WI38 (cell line): ENCODE results near the gene LRRC74B.

ENCODE experiments used
- H3K4me3 ChIP-seq: 2 replicates; pipeline ENCODE4 v1.5.1; 2011; ENCODE audit warnings: low read depth, mild to moderate bottlenecking, control low read depth, low read length
- TF ChIP-seq, protein P1 (sequence below): IDR thresholded peaks from 2 replicates; pipeline ENCODE4 v1.5.1; 2012; ENCODE audit warnings: low read depth, mild to moderate bottlenecking, control low read depth, low read length

The LRRC74B gene

DNA sequence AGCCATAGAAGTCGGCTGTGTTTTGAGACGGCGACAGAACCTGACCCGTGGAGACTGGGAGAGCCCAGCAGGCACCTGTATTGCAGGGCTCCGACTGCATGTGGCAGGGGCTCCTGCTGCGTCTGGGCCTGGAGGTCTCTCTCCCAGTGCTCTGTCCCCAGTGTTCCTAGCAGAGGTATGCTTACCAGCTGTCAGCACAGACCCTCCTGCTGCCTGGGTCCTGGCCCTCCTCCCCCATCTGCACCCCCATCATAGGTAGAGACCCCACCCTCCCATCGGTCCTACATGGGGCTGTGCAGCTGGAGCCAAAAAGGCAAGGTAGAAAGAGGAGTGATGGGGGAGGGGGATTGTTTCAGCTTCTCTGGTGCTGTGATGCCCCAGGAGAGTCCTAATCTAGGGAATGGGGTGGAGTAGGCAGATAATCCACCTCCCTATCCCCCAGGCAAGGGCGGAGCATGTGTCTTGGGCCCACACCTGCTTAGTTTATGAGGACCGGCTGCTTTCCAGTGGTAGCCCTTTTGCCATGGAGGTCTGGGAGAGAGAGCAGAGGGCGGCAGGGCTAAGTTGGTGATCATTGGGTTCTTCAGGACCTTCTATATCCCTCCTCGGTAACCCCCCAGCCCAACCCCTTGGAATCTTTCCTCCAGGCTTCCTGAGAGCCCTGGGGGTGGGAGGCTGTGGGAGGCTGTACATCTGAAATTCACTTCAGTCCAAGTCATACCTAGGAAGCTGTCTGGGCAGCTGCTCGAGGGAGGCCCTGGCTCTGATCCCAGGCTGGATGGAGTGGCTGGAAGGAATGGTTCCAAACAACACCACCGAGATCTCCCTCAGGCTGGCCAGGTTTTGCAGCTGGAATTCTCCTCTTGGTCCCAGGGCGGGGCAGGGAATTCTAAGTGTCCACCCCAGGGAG lies 18.7 kb upstream of the LRRC74B start:
- TF ChIP-seq, protein P1, sequence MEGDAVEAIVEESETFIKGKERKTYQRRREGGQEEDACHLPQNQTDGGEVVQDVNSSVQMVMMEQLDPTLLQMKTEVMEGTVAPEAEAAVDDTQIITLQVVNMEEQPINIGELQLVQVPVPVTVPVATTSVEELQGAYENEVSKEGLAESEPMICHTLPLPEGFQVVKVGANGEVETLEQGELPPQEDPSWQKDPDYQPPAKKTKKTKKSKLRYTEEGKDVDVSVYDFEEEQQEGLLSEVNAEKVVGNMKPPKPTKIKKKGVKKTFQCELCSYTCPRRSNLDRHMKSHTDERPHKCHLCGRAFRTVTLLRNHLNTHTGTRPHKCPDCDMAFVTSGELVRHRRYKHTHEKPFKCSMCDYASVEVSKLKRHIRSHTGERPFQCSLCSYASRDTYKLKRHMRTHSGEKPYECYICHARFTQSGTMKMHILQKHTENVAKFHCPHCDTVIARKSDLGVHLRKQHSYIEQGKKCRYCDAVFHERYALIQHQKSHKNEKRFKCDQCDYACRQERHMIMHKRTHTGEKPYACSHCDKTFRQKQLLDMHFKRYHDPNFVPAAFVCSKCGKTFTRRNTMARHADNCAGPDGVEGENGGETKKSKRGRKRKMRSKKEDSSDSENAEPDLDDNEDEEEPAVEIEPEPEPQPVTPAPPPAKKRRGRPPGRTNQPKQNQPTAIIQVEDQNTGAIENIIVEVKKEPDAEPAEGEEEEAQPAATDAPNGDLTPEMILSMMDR, result no peak
- no peak overlapping the region for H3K4me3 ChIP-seq

- TF ChIP-seq, protein P1, result no peak
- no peak overlapping the region for H3K4me3 ChIP-seq
Measured at GRCh38 chr22:21028277-21029251, 17.2 kb upstream of the LRRC74B start.

- TF ChIP-seq, protein P1, result no peak
Measured at GRCh38 chr22:21029486-21030025, 16.2 kb upstream of the LRRC74B start.

GRCh38 chr22:21030032-21030431 lies 15.7 kb upstream of the LRRC74B start:
- TF ChIP-seq, protein P1, result no peak

More at GRCh38 chr22:21029486-21030025, 16.2 kb upstream of the LRRC74B start:
- no peak overlapping the region for H3K4me3 ChIP-seq

DNA sequence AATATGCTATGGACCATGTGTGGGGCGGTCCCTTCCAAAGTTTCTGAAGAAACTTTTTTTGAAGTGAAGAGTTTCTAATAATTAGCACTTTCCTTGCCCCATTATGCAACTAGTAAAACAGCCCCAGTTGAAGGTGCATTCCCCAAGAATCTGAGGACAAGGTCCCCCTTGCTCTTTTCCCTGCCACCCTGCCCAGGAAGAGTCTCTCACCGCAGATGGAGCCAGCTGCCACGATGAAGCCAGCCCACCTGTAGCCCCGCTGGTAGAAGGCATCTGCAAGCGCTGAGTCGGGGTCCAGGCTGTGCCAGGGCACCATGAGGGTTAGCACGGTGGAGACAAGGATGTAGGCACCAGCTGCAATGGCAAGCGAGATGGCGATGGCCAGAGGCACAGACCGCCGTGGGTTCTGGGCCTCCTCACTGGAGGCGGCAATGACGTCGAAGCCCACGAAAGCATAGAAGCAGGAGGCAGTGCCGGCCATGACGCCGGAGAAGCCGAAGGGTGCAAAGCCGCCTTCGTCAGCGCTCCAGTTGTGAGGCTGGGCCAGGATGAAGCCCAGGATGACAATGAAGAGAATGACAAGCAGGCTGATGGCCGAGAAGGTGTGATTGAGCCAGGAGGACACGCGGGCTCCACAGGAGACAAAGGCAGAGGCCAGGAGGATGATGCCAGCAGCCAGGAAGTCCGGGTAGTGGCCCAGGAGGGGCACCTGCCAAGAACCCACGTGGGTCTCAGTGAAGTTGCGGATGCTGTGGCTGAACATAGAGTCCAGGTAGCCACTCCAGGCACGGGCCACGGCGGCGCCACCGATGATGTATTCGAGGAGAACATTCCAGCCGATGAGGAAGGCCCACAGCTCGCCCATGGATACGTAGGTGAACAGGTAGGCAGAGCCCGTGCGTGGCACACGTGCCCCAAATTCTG lies 14.9 kb upstream of the LRRC74B start:
- TF ChIP-seq, protein P1, result no peak
- H3K4me3 ChIP-seq, result no peak overlapping the region

More at GRCh38 chr22:21030032-21030431, 15.7 kb upstream of the LRRC74B start:
- no peak overlapping the region for H3K4me3 ChIP-seq

DNA sequence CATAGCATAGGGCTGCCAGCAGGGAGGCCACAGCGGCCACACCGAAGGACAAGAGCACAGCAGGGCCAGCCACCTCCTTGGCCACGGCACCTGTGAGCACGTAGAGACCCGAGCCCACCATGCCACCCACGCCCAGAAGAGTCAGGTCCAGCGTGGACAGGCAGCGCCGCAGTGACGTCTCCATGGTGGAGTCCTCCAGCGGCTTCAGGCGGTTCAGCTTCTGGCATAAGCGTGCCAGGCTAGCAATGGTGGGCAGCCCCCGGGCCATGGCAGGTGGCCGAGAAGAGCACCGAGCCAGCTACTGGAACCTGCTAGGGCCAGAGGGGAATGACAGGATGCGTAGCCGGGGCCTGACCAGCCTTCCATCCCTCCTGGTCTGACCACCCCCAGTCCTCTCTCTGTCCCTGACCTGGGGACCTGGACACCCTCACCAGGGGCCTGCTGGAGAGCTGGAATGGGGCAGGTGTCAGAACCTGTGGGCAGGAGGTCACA lies 14.2 kb upstream of the LRRC74B start:
- TF ChIP-seq, protein P1, result no peak
- H3K4me3 ChIP-seq, result no peak overlapping the region
